ENCODE measurements around the gene ZYX.

- TF ChIP-seq RAD51 (IDR thresholded peaks at IDR 0.05; ENCODE audit: borderline replicate concordance) (no peak), POLR2AphosphoS5 (IDR thresholded peaks at IDR 0.05; ENCODE audit: low read depth, low read length) (no peak), GABPA (IDR thresholded peaks at IDR 0.05; ENCODE audit: low read depth, low read length) (no peak), GABPA (CRISPR knock-in tag; IDR thresholded peaks at IDR 0.05; ENCODE audit: low read depth) (no peak), CTCF (CRISPR knock-in tag; IDR thresholded peaks at IDR 0.05) (no peak), ZNF24 (IDR thresholded peaks at IDR 0.05) (no peak), FOXJ3 (CRISPR knock-in tag; IDR thresholded peaks at IDR 0.05; ENCODE audit: borderline replicate concordance) (no peak), EP300 (IDR thresholded peaks at IDR 0.05; ENCODE audit: low read depth in 2 of 2, low read length in 2 of 2) (no peak), EP300 (CRISPR knock-in tag; IDR thresholded peaks at IDR 0.05; ENCODE audit: borderline replicate concordance) (no peak), POLR2A (IDR thresholded peaks at IDR 0.05; ENCODE audit: insufficient read depth in 1 of 2, low read depth in 2 of 2, low read length in 2 of 2) (no peak), MAX (IDR thresholded peaks at IDR 0.05) (no peak), NFRKB (IDR thresholded peaks at IDR 0.05) (no peak), ZNF30 (CRISPR knock-in tag; IDR thresholded peaks at IDR 0.05) (no peak)
- TF ChIP-seq, protein P1, sequence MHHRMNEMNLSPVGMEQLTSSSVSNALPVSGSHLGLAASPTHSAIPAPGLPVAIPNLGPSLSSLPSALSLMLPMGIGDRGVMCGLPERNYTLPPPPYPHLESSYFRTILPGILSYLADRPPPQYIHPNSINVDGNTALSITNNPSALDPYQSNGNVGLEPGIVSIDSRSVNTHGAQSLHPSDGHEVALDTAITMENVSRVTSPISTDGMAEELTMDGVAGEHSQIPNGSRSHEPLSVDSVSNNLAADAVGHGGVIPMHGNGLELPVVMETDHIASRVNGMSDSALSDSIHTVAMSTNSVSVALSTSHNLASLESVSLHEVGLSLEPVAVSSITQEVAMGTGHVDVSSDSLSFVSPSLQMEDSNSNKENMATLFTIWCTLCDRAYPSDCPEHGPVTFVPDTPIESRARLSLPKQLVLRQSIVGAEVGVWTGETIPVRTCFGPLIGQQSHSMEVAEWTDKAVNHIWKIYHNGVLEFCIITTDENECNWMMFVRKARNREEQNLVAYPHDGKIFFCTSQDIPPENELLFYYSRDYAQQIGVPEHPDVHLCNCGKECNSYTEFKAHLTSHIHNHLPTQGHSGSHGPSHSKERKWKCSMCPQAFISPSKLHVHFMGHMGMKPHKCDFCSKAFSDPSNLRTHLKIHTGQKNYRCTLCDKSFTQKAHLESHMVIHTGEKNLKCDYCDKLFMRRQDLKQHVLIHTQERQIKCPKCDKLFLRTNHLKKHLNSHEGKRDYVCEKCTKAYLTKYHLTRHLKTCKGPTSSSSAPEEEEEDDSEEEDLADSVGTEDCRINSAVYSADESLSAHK (CRISPR knock-in tag; IDR thresholded peaks at IDR 0.05; ENCODE audit: borderline replicate concordance) = no peak
These were observed 43.9 kb upstream of the ZYX start for GRCh38 chr7:143337216-143337615.

Data from HepG2 (cell line).